HCT116 (cell line): ENCODE results near the gene CYP2B6. TPM values are rescaled to one million over a fixed set of nuclear protein-coding genes. Genes with fewer than 3 reads are reported as not detected.

Experiments
- ATAC-seq: fragments of 200-7000 bp; cut with Tn5 transposase; 2 replicates; pipeline ENCODE4 v1.9.1; 2020; ENCODE audit warnings: mild to moderate bottlenecking, moderate library complexity
- BruUV-seq: library from RNA; stranded (reverse); fragments of 400-500 nt; replicated peaks from 2 replicates; lab custom pipeline; 2021; lab: Mats Ljungman, UMichigan
- CTCF ChIA-PET: fragments of 300-600 bp; sonication (Branson Sonifier 250); formaldehyde crosslinking; loops from one replicate; lab custom pipeline; 2021; ENCODE audit warnings: antibody characterized with exemption; lab: Charles Lee
- POLR2A ChIA-PET: fragments of 300-600, 350-600 bp; sonication (Branson Sonifier 250); formaldehyde crosslinking; loops from one replicate; lab custom pipeline; 2021; ENCODE audit warnings: antibody characterized with exemption; lab: Charles Lee
- RAD21 ChIA-PET, 2 experiments: fragments of 300-600 bp; sonication (Branson Sonifier 250); formaldehyde crosslinking; loops; one replicate each; lab custom pipeline; 2023; ENCODE audit warnings: low total read pairs in 2 of 2; ENCODE audit not compliant: uncharacterized antibody in 2 of 2, unreplicated experiment in 2 of 2, low non-redundant PET in 1 of 2; lab: Charles Lee
- DNase-seq: peaks from one replicate; pipeline ENCODE4 v3.0.0-alpha.2; 2010; ENCODE audit warnings: low read depth, low spot score
- H2AFZ ChIP-seq: fragments of 200-600 bp; shearing (Covaris generic), sonication (generic); 2 replicates; pipeline ENCODE4 v1.6.1; 2017; ENCODE audit warnings: low read depth, mixed run types, mixed read lengths, antibody characterized with exemption, low read length; ENCODE audit not compliant: poor library complexity, severe bottlenecking
- H3K27ac ChIP-seq: 2 replicates; pipeline ENCODE4 v1.5.1; 2012; ENCODE audit warnings: low read depth, low read length
- H3K27me3 ChIP-seq: fragments of 200-600 bp; sonication (generic); 2 replicates; pipeline ENCODE4 v1.6.1; 2016; ENCODE audit warnings: mixed run types, low read length, mixed read lengths; ENCODE audit not compliant: insufficient read depth
- H3K36me3 ChIP-seq, 2 experiments: fragments of 200-500 bp in 1 of 2; fragments of 200-600 bp in 1 of 2; sonication (Bioruptor generic) in 1 of 2; sonication (generic) in 1 of 2; 2 replicates each; pipeline versions ENCODE4 v1.5.1 to v1.6.1; 2014 to 2016; ENCODE audit warnings: low read length in 2 of 2, inconsistent platforms in 1 of 2, mixed read lengths in 1 of 2, mixed run types in 1 of 2; ENCODE audit not compliant: insufficient read depth in 2 of 2, control insufficient read depth in 1 of 2
- H3K4me1 ChIP-seq, 2 experiments: fragments of 200-600 bp in 1 of 2; sonication (generic) in 1 of 2; 2 replicates each; pipeline versions ENCODE4 v1.5.1 to v1.6.1; 2012 to 2017; ENCODE audit warnings: low read length in 2 of 2, inconsistent platforms in 1 of 2, mild to moderate bottlenecking in 1 of 2, mixed read lengths in 1 of 2, mixed run types in 1 of 2, moderate library complexity in 1 of 2; ENCODE audit not compliant: insufficient read depth in 2 of 2, control insufficient read depth in 1 of 2
- H3K4me2 ChIP-seq: fragments of 200-600 bp; sonication (generic); 2 replicates; pipeline ENCODE4 v1.6.1; 2017; ENCODE audit warnings: mixed run types, low read length, mixed read lengths
- H3K4me3 ChIP-seq, 2 experiments: fragments of 200-600 bp in 1 of 2; sonication (generic) in 1 of 2; replicated peaks in 1 of 2; 2 replicates each; pipeline ENCODE4 v1.5.1; 2011 to 2016; ENCODE audit warnings: low read length in 2 of 2, control low read depth in 1 of 2, low read depth in 1 of 2, mild to moderate bottlenecking in 1 of 2, mixed read lengths in 1 of 2, mixed run types in 1 of 2
- H3K79me2 ChIP-seq: fragments of 200-600 bp; sonication (generic); 2 replicates; pipeline ENCODE4 v1.6.1; 2017; ENCODE audit warnings: mild to moderate bottlenecking, mixed run types, low read length, moderate library complexity, mixed read lengths; ENCODE audit not compliant: insufficient read depth
- H3K9ac ChIP-seq: fragments of 200-600 bp; sonication (generic); 2 replicates; pipeline ENCODE4 v1.6.1; 2016; ENCODE audit warnings: low read length, mixed read lengths
- H3K9me2 ChIP-seq: fragments of 200-600 bp; sonication (generic), shearing (Covaris generic); 2 replicates; pipeline ENCODE4 v1.6.1; 2017; ENCODE audit warnings: mixed run types, mild to moderate bottlenecking, moderate library complexity; ENCODE audit not compliant: insufficient read depth
- H3K9me3 ChIP-seq, 2 experiments: fragments of 200-500 bp in 1 of 2; fragments of 200-600 bp in 1 of 2; sonication (Bioruptor generic) in 1 of 2; sonication (generic) in 1 of 2; 2 replicates each; pipeline ENCODE4 v1.6.1; 2014 to 2017; ENCODE audit warnings: low read length in 2 of 2, mixed read lengths in 2 of 2, inconsistent platforms in 1 of 2, low read depth in 1 of 2, mild to moderate bottlenecking in 1 of 2, mixed run types in 1 of 2, moderate library complexity in 1 of 2; ENCODE audit not compliant: control insufficient read depth in 1 of 2, insufficient read depth in 1 of 2
- H4K20me1 ChIP-seq: fragments of 200-600 bp; sonication (generic), shearing (Covaris generic); 2 replicates; pipeline ENCODE4 v1.6.1; 2017; ENCODE audit warnings: mixed run types, mild to moderate bottlenecking, moderate library complexity; ENCODE audit not compliant: insufficient read depth
- ELF1 ChIP-seq: IDR thresholded peaks from 2 replicates; pipeline ENCODE4 v1.6.1; 2012; ENCODE audit warnings: low read depth, borderline replicate concordance
- EZH2 ChIP-seq: fragments of 200-600 bp; sonication (generic); IDR thresholded peaks from 2 replicates; pipeline ENCODE4 v1.6.1; 2017; ENCODE audit warnings: antibody characterized with exemption, mixed run types
- EZH2phosphoT487 ChIP-seq: fragments of 200-600 bp; IDR thresholded peaks from 2 replicates; pipeline ENCODE4 v1.6.1; 2018; ENCODE audit warnings: antibody characterized with exemption, borderline replicate concordance
- FOSL1 ChIP-seq: IDR thresholded peaks from 2 replicates; pipeline ENCODE4 v1.6.1; 2012; ENCODE audit warnings: low read depth
- JUND ChIP-seq: IDR thresholded peaks from 2 replicates; pipeline ENCODE4 v1.6.1; 2012
- POLR2A ChIP-seq: IDR thresholded peaks from 2 replicates; pipeline ENCODE4 v1.7.0; 2011; ENCODE audit warnings: borderline replicate concordance; ENCODE audit not compliant: insufficient read depth, insufficient read length; ENCODE audit errors: extremely low read depth
- RAD21 ChIP-seq: IDR thresholded peaks from 2 replicates; pipeline ENCODE4 v1.6.1; 2012; ENCODE audit warnings: low read depth, mild to moderate bottlenecking
- SIN3A ChIP-seq: IDR thresholded peaks from 2 replicates; pipeline ENCODE4 v1.6.1; 2012; ENCODE audit warnings: low read depth
- SP1 ChIP-seq: IDR thresholded peaks from 2 replicates; pipeline ENCODE4 v1.6.1; 2012; ENCODE audit warnings: low read depth
- TCF7L2 ChIP-seq: IDR thresholded peaks from 2 replicates; pipeline ENCODE4 v1.7.0; 2011; ENCODE audit warnings: borderline replicate concordance, inconsistent platforms; ENCODE audit not compliant: insufficient read depth, insufficient read length; ENCODE audit errors: extremely low read depth
- YY1 ChIP-seq: IDR thresholded peaks from 2 replicates; pipeline ENCODE4 v1.6.1; 2011; ENCODE audit warnings: low read length, low read depth, moderate library complexity, mild to moderate bottlenecking; ENCODE audit not compliant: insufficient replicate concordance; ENCODE audit errors: extremely low read depth
- ZFX ChIP-seq: fragments of 450-650 bp; IDR thresholded peaks from 2 replicates; pipeline ENCODE4 v1.6.1; 2017
- intact Hi-C: fragments of 100-400 bp; cut with micrococcal nuclease; formaldehyde crosslinking; loops from 2 replicates; pipeline ENCODE4 v1.10.0; 2022
- total RNA-seq: library from RNA; stranded (reverse); gene quantifications from one replicate; pipeline ENCODE4 v1.2.1, GENCODE V29; 2021; ENCODE audit not compliant: unreplicated experiment
- TF ChIP-seq, protein P1 (sequence below): IDR thresholded peaks from 2 replicates; pipeline ENCODE4 v1.6.1; 2012
- TF ChIP-seq, protein P2 (sequence below): IDR thresholded peaks from 2 replicates; pipeline ENCODE4 v1.6.1; 2012
- TF ChIP-seq, protein P3 (sequence below), 3 experiments: fragments of 200-600 bp in 1 of 3; sonication (generic) in 1 of 3; IDR thresholded peaks in 2 of 3; conservative IDR thresholded peaks in 1 of 3; 2 replicates each; pipeline ENCODE4 v1.5.1; 2012 to 2017; ENCODE audit warnings: low read depth in 2 of 3, low read length in 2 of 3, antibody characterized with exemption in 1 of 3, borderline replicate concordance in 1 of 3, control low read depth in 1 of 3, mild to moderate bottlenecking in 1 of 3, mixed read lengths in 1 of 3, mixed run types in 1 of 3, moderate library complexity in 1 of 3; ENCODE audit not compliant: insufficient read depth in 1 of 3

Gene CYP2B6
- total RNA-seq, 1 experiment from 2014 or later: 0.74 TPM

DNA sequence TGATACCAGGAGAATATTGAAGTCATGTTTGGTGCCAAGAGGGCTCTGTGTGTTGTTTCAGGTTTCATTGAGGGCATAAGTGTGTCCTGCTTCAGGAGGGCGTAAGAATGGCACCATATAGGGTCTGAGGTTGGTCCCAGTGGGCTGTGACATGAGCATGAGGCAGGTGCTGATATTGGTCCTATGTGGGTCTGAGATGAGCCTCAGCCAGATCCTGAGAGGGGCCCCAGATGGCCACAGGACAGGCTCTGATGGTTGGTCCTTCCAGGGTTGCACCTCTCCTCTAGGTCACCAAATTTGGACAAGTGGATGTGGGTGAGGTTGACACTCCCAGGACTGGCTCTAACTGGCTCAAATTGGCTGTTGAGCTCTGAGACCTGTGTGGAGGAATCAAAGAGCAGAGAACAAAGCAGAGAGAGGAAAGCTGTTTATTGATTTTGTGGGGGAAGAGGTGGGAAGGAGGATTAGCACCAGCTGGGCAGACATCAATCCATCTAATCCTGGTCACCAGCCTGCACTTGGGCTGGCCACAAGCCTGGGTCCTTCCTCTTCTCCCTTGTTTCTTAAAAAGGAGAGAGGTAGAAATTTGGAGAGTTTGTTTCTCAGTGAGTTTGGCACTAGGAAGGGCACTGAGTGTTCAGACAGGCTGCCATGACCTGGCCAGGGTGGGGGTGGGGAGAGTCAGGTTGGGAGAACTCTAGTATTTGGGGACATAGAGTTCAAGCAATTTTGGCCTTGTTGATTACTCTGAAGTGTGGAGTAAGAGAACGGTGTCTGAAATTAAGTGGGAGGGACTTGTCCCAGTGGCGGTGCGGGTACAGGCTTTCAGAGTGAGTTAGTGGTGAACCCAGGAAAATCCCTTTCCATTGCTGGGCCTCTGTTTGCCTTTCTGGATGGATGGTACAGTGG is 38.7 kb downstream of the CYP2B6 start (continued):
- TF ChIP-seq TCF7L2: no peak
- TF ChIP-seq, protein P1, sequence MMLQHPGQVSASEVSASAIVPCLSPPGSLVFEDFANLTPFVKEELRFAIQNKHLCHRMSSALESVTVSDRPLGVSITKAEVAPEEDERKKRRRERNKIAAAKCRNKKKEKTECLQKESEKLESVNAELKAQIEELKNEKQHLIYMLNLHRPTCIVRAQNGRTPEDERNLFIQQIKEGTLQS: no peak
- TF ChIP-seq SP1: no peak

DNA sequence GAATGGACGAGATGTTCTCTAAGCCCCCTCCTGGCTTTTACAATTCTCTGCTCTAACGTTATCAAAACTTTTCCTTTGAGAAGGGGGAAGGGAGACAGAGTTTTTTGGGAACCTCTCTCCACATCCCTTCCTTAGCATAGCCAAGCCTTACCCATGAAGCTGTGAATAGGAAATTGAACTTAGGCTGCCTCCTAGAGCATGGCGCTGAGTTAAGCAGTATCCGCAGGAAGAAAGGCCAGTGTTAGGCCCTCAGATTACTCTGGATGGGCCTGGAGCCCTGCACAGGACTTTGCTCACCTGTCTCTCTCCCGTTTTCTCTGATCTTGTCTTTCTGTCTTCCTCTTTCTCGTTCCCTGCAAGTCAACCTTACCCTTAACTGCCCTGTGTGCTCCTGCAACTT is 39.6 kb downstream of the CYP2B6 start:
- intact Hi-C loops: no loop called here
- no peaks in the 10 kb centered on the region for H3K79me2 ChIP-seq
- ChIA-PET POLR2A (no interaction called here), RAD21 (no interaction called here), CTCF (no interaction called here)
- no peaks in the 10 kb centered on the region for H3K4me1 ChIP-seq
- no peak overlapping the region for H3K4me2 ChIP-seq
- no peaks in the 10 kb centered on the region for H3K9me3 ChIP-seq
- H2AFZ ChIP-seq: no peak overlapping the region
- no peaks in the 10 kb centered on the region for H3K36me3 ChIP-seq
- H3K27ac ChIP-seq: no peak overlapping the region
- no peak overlapping the region for H3K4me3 ChIP-seq
- no peak for DNase-seq
- no peak for TF ChIP-seq ELF1
- no peak for TF ChIP-seq SIN3A
- TF ChIP-seq, protein P2, sequence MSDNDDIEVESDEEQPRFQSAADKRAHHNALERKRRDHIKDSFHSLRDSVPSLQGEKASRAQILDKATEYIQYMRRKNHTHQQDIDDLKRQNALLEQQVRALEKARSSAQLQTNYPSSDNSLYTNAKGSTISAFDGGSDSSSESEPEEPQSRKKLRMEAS: no peak
- no peak for TF ChIP-seq JUND
- no peak for TF ChIP-seq FOSL1
- no peak for TF ChIP-seq EZH2phosphoT487
- no peak for TF ChIP-seq POLR2A
- TF ChIP-seq ZFX: no peak
- peak; percentile 24; the same call in 1 of the 2 replicates for TF ChIP-seq RAD21
- TF ChIP-seq, protein P3, sequence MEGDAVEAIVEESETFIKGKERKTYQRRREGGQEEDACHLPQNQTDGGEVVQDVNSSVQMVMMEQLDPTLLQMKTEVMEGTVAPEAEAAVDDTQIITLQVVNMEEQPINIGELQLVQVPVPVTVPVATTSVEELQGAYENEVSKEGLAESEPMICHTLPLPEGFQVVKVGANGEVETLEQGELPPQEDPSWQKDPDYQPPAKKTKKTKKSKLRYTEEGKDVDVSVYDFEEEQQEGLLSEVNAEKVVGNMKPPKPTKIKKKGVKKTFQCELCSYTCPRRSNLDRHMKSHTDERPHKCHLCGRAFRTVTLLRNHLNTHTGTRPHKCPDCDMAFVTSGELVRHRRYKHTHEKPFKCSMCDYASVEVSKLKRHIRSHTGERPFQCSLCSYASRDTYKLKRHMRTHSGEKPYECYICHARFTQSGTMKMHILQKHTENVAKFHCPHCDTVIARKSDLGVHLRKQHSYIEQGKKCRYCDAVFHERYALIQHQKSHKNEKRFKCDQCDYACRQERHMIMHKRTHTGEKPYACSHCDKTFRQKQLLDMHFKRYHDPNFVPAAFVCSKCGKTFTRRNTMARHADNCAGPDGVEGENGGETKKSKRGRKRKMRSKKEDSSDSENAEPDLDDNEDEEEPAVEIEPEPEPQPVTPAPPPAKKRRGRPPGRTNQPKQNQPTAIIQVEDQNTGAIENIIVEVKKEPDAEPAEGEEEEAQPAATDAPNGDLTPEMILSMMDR (IDR thresholded peaks at IDR 0.05 in 2 of 3, conservative IDR thresholded peaks at IDR 0.05 in 1 of 3; ENCODE audit: borderline replicate concordance in 1 of 3, insufficient read depth in 1 of 3, low read depth in 2 of 3, low read length in 2 of 3): peak in 1 of 3 experiments; percentile 11; a peak in 1 of 6 replicates
- TF ChIP-seq EZH2: no peak
- no peak for TF ChIP-seq YY1
- ATAC-seq: no peak
- no peaks in the 10 kb centered on the region for H4K20me1 ChIP-seq
- no peaks in the 10 kb centered on the region for H3K9me2 ChIP-seq
- H3K9ac ChIP-seq: no peak overlapping the region
- peaks cover 28% of the 10 kb centered on the region; the same call in 1 of the 2 replicates for H3K27me3 ChIP-seq
- BruUV-seq: no TSS peak
